IPS DF 4.7 (cell line): ENCODE measurements around the gene SRSF1.

Experiments used
- DNase-seq: peaks from one replicate; pipeline ENCODE4 v3.0.0-alpha.2; 2013; ENCODE audit warnings: low spot score; ENCODE audit errors: extremely low read depth

The SRSF1 gene

DNA sequence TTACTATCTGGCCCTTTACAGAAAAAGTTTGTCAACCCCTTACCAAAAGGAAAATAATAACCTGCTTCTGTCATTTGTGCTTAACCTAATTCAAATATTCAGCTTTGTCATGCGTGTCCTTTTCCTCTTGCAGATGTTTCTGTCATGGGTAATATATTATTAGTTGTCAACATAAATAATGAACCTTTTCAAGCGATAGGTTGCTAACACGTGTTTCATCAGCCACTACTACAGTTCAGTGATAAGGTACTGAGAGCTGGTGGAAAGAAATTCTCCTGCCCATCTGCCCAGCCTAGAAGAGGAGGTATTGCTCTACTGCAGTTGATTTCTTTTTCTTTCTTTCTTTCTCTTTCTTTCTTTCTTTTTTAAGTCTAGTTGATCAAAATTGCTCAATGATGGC, 12.0 kb upstream of the SRSF1 start:
- no peak for DNase-seq

DNA sequence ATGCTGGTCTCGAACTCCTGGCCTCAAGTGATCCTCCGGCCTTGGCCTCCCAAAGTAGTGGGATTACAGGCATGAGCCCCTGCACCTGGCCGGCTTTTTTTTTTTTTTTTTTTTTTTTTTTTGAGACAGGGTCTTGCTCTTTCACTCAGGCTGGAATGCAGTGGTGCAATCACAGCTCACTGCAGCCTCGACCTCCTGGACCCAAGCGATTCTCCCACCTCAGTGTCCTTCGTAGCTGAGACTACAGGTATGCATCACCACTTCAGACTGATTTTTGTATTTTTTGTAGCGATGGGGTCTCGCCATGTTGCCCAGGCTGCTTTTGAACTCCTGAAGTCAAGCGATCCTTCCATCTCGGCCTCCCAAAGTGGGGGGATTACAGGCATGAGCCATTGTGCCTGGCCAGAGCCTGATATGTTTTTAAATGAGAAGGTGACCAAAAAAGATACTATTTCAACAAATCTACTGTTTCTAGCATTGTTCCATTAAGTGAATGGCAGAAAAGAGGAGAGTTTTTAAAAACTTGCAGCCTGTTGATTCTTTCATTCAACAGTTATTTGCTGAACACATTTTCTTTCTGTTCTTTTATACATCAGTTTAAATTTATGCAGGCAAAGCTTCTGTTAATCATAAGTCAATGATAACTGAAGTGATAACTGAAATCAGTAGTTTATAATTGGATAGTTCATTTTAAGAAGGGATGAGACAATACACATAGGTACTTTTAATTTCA, 3.2 kb upstream of the SRSF1 start:
- DNase-seq: no peak

DNA sequence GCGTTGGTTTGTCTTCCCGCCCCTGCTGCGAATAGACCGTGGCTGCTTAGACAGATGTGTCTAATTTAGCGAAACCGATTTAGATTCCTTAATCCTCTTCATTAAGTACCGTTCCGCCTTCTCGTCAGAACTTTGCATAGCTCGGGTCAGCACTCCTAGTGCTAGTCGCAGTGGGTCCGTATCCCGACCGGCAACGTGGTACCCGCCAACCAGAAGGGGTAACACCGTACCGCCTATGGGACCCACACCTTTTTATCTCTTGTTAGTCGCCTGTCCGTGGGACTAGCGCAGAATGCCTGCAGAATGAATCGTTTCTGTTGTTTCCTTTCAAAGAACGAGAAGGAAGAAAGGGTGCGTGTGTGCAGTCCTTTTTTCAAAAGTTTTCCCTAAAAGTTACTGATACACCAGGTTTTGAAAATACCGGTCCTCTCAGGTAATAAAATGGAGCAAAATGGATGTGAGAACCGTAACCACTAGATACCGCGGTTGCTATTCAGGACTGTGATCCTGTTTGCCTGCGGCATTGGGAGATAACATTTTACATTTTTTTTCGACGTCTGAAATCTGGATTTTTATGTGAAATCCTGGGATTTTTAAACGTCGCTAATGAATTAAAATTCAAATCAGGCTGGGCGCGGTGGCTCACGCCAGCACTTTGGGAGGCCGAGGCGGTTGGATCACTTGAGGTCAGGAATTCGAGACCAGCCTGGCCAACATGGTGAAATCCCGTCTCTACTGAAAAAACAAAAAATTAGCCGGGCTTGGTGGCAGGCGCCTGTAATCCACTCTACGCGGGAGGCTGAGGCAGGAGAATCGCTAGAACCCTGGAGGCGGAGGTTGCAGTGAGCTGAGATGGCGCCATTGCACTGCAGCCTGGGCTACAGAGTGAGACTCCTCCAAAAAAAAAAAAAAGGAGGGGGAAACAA, 998 bp upstream of the SRSF1 start:
- DNase-seq: no peak

DNA sequence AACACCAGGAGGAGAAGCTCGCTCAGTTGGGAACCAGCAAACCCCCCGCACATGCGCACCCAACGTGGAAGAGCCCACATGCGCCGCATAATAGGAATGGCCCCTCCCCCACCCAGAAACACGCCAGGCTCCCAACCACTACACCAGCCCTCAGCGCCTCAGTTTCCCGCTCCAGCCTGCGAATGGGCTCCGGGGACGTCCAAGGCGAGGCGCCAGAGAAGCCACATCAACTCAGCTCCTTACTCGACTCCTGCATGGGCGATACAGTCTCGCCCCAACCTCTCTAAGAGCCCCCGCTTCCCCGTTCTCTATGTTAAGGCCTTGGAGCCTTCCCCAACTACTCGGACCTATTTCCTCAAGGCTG, 504 bp downstream of the SRSF1 start:
- no peak for DNase-seq

DNA sequence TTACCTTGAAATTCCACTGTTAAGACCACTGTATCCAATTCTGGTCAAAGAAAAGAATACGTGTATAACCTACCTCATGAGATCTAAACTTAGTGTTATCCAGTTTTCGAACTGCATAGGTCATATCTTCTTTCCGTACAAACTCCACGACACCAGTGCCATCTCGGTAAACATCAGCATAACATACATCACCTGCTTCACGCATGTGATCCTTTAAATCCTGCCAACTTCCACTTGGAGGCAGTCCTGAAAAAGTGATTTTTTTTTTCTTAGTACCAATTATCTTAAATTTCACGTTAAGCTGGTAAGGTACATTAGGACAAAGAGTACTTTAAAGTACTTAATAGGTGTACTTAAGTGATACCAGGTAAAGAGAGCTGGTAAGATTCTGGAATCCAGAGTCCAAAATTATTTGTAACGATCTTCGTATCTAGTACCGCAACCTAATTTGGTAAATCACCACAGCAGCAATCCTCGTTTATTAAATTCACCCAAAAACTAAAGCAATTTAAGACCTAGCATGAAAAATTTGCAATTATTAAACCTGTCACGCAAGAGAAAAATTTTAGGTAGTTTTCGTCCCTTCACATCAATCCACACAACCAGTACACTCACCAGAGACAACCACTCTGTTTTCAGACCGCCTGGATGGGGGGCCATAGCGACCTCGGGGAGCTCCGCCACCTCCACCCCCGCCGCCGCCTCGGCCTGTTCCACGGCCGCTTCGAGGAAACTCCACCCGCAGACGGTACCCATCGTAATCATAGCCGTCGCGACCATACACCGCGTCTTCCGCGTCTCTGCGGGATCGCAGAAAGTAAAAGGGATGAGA, 1.1 kb downstream of the SRSF1 start:
- DNase-seq: no peak

DNA sequence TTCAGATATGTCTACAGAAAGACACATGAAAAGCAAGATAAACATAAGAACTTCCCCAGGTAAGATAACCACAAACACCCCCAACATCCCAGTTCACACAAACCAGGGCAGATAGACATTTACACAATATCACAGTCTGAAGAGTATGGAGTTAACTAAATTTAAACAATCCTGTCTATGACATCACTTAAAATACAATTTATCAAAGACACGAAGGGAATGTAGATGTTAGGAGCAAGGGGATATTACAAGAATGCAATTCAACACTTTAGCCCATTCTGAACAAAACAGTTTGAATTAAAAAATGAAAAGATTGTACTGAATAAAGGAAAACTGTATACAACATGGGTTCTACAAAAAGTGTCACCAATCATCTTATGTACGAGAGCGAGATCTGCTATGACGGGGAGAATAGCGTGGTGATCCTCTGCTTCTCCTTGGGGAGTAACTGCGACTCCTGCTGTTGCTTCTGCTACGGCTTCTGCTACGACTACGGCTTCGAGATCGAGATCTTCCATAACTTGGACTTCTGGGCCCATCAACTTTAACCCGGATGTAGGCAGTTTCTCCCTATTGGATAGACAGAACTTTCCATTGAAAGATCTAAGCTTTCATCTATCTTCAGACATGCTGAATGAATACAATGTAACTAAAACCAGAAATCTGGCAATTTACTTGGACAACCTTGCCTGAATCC, 1.9 kb downstream of the SRSF1 start:
- no peak for DNase-seq

DNA sequence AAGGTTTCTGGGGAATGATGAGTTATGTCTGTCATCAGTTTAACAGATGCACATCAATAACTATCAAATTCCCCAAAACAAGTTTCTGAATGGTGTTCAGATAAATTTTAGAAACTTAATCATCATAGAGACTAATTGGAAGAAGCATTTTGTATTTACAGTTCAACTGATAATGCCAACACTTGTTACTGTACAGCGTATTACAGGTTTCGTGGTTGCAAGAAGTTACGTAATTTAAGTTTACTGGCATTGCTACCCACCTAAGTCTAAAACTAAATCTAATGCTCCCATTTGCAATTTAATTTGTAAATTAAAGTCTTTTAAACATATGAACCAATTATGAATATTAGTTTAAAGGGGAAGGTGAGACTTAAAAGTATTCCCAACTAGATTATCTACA, 3.0 kb downstream of the SRSF1 start:
- no peak for DNase-seq

DNA sequence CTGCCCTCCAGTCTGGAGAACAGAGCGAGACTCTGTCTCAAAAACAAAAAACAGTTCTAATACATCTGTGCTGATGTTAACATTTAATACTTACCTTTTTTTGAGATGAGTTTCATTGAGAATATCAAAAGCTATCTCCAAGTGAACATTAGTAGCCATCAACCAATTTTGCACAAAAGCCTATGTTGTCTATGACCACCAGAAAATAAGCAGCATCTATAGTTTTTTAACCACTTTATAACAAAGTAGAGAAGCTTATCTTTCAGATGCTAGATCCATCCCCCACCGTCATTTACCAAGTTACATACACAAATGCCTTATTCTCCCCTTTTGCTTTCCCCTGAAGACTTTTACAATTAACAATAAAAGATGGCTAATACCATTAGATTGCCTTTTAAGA, 4.1 kb downstream of the SRSF1 start:
- no peak for DNase-seq

DNA sequence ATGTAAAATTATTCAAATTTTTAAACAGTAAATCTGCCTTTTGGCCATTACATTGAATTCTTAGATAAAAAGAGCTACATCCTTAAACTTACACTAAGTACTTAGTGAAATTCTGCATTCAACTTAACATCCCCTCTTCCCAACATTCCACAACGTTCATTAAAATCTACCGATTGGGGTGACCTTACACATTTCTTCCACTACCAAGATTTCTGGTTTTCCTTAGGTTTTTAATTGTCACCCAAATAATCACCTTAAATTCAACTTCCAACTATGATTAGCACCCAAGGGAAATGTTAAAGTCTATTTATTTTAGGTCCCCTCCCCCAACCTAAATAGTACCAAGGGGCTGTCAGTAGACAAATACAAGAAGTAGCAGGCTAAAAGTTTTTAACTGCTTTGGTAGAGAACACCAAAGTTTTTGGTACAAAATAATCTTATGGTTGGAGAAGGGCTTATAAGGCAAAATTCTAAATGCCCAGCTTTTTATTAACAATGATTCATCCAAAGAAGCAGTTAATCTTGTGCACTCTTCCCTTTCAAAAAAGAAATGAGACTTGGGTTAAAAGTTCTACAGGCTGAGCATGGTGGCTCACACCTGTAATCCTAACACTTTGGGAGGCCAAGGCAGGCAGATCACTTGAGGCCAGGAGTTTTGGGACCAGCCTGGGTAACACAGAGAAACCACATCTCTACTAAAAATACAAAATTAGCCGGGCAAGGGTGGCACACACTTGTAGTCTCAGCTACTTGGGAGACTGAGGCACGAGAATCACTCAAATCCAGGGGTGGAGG, 4.7 kb downstream of the SRSF1 start:
- no peak for DNase-seq

DNA sequence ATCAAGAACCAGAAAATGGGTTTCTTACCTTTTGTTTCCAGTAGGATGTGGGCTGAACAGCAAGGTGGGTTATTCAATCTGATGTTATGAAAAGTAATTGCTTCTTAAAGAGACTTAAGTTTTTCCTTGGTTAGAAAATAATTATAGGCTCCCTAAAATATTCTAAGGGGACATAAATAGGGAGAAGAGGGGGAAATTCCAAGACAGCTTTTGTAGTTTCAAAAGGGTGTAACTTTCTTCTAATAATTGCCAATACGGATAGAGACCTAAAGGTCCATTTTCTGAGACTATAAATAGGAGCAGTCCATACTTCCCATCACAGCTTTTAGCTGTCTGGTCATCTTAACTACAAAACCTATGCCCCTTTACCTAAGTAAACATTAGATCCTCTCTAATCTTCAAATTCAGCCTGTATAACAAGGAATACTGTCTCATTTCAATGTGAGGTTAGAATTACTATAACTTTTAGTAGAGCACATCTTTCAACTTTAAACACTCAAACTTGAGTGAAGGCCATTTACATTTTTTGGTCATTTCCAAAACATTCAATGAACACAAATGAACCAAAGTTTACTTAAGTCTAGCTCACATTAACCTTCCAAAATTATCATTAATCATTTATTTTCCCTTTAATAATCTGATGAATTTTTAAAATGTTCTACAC, 5.5 kb downstream of the SRSF1 start:
- no peak for DNase-seq

DNA sequence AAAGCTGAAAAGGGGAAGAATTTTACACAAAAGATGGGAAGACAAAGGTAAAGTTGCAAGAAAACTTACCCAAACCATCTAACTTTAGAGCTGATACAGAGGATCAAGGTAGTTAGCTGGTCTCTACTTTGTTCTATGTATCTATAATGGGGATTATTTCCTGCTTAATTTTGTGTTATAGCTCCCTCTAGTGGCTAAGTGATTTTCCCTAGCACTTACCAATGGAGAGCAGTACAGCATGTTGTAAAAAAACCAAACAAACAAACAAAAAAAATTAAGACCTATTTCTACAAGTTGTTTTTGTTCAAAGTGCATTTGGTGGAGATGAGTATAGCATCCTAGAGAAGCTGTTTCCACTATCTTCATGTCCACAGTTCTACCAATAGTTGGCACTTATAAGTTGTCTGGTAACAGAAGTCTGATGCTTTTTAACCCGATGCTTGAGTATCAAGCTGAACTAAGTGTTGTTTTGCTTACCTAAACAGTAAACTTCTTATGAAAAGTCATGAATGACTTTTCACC, 7.5 kb downstream of the SRSF1 start:
- DNase-seq: no peak

DNA sequence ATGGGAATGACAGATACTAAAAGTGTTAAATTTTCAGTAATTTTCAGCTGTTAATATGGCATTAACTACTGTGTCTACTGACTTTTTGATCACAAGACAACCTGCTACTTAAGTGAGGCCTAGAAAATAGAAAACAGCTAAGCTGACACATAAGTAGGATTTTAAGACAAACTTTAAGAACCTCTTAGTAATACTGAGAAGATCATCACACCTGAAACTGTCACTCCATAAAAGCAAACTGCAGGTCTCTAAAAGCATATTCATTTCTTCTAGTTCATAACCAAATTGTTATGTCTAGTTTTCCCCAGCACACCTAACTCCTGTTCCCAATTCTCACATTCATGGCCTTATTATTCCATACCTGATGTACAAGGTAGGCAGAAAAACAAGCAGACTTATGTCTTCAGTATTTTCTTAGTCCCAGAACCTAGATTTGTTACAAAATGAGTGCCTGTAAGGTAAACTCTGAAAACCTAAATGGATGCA, 8.0 kb downstream of the SRSF1 start:
- no peak for DNase-seq

DNA sequence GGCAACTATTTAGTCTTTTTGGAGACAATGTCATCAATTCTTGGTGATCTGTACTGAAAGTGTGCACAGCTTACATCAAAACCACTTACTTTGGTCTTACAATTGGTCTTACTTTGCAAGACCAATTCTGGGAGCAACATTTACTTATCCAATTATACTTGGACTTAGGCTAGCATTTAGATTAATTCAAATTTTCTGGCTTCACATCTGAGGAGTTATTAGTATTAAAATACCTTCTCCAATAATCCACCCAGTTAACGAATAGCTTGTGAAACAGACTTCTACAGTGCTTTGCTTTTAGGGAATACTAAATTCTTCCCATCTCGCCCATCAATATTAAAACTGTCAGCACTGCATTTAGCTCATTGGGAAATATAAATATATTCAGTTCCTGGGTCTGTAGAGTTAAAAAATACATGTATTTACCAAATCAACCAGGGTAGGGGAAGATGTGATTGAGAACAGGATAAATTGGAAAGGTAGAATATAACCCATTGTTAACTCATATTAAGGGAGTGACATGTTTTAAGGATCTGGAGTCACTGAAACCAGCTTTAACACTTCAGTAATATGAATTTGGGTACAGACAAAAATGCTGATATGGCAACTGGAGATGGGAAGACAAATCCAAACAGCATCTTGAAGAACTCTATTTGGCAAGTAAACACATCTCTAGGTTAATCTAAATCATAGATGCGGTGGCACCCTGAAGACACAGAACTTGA, 9.8 kb downstream of the SRSF1 start:
- DNase-seq: no peak

DNA sequence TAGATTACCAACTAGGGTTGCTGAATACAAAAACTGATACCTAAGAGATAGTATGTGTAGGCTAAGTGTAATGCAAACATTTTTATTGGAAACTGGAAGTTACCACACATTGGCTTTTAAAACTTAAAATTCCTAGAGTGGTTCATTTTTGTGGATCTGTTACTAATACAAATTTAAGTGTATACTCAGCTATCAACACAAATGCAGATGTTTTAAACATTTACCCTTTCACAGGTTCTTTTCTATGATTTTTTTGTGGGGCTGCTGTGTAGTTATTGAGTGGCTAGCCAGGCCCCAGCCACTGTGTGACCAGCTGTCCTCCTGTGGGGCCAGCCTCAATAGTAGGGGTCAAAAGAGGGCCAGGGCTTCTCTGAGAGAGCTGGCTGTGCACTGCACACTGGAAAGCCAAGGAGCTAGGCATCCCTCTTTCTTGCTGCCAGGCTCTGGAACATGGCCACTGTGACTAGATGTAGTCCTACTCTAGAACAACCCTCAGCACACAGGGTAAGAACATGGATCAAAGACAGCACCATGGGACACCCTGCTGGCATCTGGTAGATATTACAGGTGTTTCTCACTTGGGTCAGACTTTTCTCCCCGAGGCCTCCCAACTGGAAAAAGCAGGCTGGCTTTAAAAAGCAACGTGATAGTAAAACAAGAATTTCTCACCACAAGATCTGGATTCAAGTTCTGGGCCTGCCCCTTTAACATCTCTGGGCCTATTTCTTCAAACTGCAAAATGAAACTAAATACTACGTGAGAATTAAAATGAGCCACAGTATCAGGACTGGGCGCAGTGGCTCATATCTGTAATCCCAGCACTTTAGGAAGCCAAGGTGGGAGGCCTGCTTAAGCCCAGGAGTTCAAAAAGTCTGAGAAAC, 11.7 kb downstream of the SRSF1 start:
- no peak for DNase-seq

DNA sequence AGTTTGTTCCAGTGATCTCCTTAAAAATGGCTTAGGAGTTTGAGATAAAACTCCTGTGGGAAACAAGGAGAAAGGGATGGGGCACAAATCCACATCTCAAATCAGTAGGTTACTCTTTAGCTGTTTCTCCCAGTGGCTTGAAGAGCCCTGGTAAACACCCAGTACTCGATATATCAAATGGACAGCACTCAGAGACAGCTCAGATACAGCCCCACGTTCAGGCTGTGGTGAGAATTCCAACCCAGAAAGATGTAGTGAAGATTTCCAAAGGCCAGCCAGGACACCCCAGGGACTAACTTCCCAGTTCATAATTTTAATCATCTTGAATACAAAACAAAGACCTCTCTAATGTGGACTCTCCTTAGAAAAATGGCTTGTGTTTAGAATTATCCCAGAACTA, 12.6 kb downstream of the SRSF1 start:
- DNase-seq: no peak

DNA sequence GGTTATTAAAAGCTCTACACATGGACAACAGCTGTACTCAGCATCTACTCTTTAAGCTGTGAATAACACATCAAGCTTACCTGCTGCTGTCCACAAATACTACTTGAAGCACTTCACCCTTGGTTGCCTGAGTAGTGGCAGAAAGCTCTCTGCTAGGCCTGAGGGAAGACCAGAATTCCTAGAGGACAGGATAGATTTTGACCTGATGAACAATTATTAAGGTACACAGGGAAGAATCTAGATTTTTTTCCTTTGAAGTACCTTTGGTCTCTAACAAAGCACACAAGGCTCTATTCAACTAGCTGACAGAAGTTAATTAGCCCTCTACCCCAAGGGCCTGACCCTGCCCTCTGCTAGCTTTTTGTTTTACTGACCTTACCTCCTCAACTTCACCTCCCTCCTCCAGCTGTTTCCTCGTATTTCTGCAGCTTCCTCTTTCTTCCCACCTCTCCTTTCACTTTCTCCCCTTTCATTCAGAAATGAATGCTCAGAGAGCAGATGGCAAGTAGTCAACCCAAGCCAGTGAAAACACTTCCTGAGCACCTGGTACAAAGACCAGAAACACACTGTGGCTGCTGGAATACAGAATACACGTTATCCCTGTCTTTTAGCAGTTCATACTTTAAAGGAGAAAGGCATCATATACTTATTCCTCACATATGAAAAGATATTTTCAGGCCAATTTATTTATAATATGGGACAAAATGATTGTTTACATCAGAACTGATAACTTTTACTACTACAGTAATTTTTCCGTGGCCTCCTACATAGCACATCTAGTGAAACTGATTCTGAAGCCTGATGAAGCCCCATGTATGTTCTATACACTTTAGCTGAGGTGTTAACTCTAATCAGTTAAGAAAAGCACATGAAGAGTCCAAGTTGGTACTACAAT, 13.3 kb downstream of the SRSF1 start:
- no peak for DNase-seq

DNA sequence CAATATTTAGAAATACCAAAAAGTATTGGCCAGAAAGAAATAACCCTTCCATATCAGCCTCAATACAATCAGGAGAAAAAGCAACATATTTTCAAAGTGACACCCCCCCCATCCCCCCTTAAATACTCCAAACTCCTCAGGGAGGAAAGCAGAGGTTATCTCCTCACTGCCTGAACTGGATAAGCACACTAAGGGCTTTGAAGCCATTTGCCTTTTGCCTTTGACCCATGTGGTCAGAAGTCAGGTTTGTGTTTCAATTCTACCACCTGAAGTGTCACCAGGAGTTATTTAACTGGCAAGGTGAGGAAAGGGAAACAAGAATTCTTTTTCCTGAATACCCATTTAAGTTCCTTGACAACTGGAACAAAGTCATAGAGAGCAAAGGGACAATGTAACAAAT, 15.5 kb downstream of the SRSF1 start:
- no peak for DNase-seq
